ENCODE measurements around the gene OPRL1.

DNA sequence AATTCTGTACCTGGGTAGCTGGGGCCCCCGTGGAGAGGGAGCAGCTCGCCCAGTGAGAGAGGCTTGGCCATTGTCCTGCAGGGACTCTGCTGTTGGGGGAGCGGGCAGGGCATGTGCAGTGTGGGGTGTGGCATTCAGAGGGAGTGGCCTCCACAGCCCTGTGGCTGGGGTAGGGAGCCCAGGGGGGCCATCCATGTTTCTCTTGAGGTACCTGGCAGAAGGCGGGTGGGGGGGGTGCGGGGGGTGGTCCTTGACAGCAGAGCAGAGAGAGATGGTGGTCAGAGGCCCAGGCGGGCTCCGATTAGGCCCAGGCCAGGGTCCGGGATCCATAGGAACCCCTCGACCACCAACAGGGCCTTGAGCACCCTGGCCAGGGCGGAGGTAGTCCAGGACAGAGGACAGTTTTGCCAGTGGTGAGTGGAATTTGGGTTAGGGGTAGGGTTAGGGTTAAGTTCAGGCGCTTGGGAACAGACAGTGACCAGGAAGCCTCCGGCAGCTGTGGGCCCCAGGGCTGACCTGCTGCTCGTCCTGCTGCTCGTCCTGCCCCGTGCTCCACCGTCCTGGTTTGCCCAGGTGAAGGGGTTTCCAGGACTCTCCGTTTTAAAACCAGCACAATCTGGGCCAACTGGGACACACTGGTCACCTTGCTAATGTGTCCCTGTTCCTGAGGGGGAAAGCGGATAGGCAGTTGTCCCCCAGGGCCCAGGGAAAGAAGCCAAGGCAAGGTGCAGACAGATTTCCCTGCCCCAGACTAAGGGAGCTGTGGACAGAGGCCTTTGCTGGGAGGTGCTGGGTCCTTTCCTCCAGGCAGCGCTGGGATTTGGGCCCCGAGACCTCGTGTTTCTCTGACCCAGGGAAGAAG lies 59.5 kb downstream of the OPRL1 start:
- TF ChIP-seq POLR2A (IDR thresholded peaks at IDR 0.05) (no peak), POLR2AphosphoS5 (IDR thresholded peaks at IDR 0.05) (no peak)
- TF ChIP-seq, protein P1, sequence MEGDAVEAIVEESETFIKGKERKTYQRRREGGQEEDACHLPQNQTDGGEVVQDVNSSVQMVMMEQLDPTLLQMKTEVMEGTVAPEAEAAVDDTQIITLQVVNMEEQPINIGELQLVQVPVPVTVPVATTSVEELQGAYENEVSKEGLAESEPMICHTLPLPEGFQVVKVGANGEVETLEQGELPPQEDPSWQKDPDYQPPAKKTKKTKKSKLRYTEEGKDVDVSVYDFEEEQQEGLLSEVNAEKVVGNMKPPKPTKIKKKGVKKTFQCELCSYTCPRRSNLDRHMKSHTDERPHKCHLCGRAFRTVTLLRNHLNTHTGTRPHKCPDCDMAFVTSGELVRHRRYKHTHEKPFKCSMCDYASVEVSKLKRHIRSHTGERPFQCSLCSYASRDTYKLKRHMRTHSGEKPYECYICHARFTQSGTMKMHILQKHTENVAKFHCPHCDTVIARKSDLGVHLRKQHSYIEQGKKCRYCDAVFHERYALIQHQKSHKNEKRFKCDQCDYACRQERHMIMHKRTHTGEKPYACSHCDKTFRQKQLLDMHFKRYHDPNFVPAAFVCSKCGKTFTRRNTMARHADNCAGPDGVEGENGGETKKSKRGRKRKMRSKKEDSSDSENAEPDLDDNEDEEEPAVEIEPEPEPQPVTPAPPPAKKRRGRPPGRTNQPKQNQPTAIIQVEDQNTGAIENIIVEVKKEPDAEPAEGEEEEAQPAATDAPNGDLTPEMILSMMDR (IDR thresholded peaks at IDR 0.05): no peak
